K562 (cell line): ENCODE measurements around the gene DYRK2. TPM values are rescaled to one million over a fixed set of nuclear protein-coding genes. Genes with fewer than 3 reads are reported as not detected.

Experiments used
- ATAC-seq: fragments of 200-7000 bp; cut with Tn5 transposase; 3 replicates; pipeline ENCODE4 v1.9.1; 2020; ENCODE audit warnings: moderate library complexity
- BruUV-seq: library from RNA; stranded (reverse); fragments of 400-500 nt; replicated peaks from 2 replicates; lab custom pipeline; 2021; lab: Mats Ljungman, UMichigan
- CTCF ChIA-PET: fragments of 300-600 bp; formaldehyde crosslinking; extraction: SDS; loops from one replicate; lab custom pipeline; 2021; ENCODE audit warnings: low intra/inter-chr PET ratio; lab: Yijun Ruan, JAX
- POLR2A ChIA-PET: fragments of 300-600, 350-650 bp; sonication (Branson Sonifier 250); formaldehyde crosslinking; extraction: SDS; loops from one replicate; lab custom pipeline; 2021; ENCODE audit warnings: antibody characterized with exemption, inconsistent platforms; lab: Yijun Ruan, JAX
- DNase-seq, 4 experiments: peaks; one replicate each; pipeline versions ENCODE4 v3.0.0 to v3.0.0-alpha.2; 2011 to 2018; ENCODE audit warnings: low spot score in 3 of 4, mixed read lengths in 3 of 4; ENCODE audit errors: extremely low read depth in 1 of 4
- FAIRE-seq: peaks from 2 replicates; lab custom pipeline; 2011; peaks lifted over from hg19 to GRCh38; lab: Jason Lieb, UNC
- H2AFZ ChIP-seq: 2 replicates; pipeline ENCODE4 v1.6.0; 2011; ENCODE audit warnings: low read depth, low read length, control low read depth, inconsistent platforms
- H3K27ac ChIP-seq: fragments of 200-600 bp; 3 replicates; pipeline ENCODE4 v1.8.0; 2011; ENCODE audit warnings: low read depth, mild to moderate bottlenecking, control low read depth, inconsistent platforms, low read length, moderate library complexity, mixed read lengths; ENCODE audit errors: extremely low read depth
- H3K27me3 ChIP-seq, 2 experiments: fragments of 300-600 bp in 1 of 2; 2 replicates in 1 of 2; 3 replicates in 1 of 2; pipeline versions ENCODE4 v1.6.0 to v1.8.0; 2011; ENCODE audit warnings: inconsistent platforms in 2 of 2, low read length in 2 of 2, mild to moderate bottlenecking in 1 of 2, mixed read lengths in 1 of 2, moderate library complexity in 1 of 2; ENCODE audit not compliant: control insufficient read depth in 2 of 2, insufficient read depth in 2 of 2
- H3K36me3 ChIP-seq: fragments of 300-600 bp; 3 replicates; pipeline ENCODE4 v1.8.0; 2011; ENCODE audit warnings: mild to moderate bottlenecking, low read length, inconsistent platforms; ENCODE audit not compliant: control insufficient read depth, insufficient read depth
- H3K4me1 ChIP-seq, 2 experiments: fragments of 200-600 bp in 1 of 2; replicated peaks in 1 of 2; 2 replicates in 1 of 2; 3 replicates in 1 of 2; pipeline versions ENCODE4 v1.5.1 to v1.8.0; 2011; ENCODE audit warnings: inconsistent platforms in 2 of 2, low read length in 2 of 2, mild to moderate bottlenecking in 1 of 2, mixed read lengths in 1 of 2, moderate library complexity in 1 of 2; ENCODE audit not compliant: control insufficient read depth in 2 of 2, insufficient read depth in 2 of 2
- H3K4me2 ChIP-seq: 2 replicates; pipeline ENCODE4 v1.6.1; 2011; ENCODE audit warnings: low read length, control low read depth, inconsistent platforms, mixed read lengths; ENCODE audit not compliant: insufficient read depth
- H3K4me3 ChIP-seq: fragments of 200-600 bp; sonication (generic), shearing (Covaris generic); 2 replicates; pipeline ENCODE4 v1.5.1; 2016; ENCODE audit warnings: control low read depth, inconsistent platforms
- H3K79me2 ChIP-seq: fragments of 200-600 bp; 3 replicates; pipeline ENCODE4 v1.8.0; 2011; ENCODE audit warnings: low read length, inconsistent platforms; ENCODE audit not compliant: control insufficient read depth, insufficient read depth
- H3K9ac ChIP-seq, 2 experiments: 2 replicates each; pipeline versions ENCODE4 v1.6.0 to v1.6.1; 2011; ENCODE audit warnings: low read depth in 2 of 2, low read length in 2 of 2, control low read depth in 1 of 2, inconsistent platforms in 1 of 2, mild to moderate bottlenecking in 1 of 2, mixed read lengths in 1 of 2; ENCODE audit not compliant: insufficient read depth in 1 of 2
- H3K9me1 ChIP-seq: one replicate; pipeline ENCODE4 v1.6.0; 2011; ENCODE audit warnings: inconsistent platforms, mild to moderate bottlenecking, low read length, moderate library complexity; ENCODE audit not compliant: control insufficient read depth, insufficient read depth
- H3K9me3 ChIP-seq: replicated peaks from 2 replicates; pipeline ENCODE4 v1.5.1; 2011; ENCODE audit warnings: low read depth, low read length, inconsistent platforms; ENCODE audit not compliant: control insufficient read depth, insufficient read depth
- H4K20me1 ChIP-seq: replicated peaks from 2 replicates; pipeline ENCODE4 v1.6.1; 2011; ENCODE audit warnings: low read length, inconsistent platforms, mixed read lengths; ENCODE audit not compliant: control insufficient read depth, insufficient read depth
- ATF1 ChIP-seq, 2 experiments: fragments of 450-650 bp in 1 of 2; IDR thresholded peaks; 2 replicates each; pipeline ENCODE4 v1.6.1; 2016; ENCODE audit warnings: missing compliant biosample characterization in 1 of 2, missing genetic modification characterization in 1 of 2
- ATF6 ChIP-seq: sonication (generic); formaldehyde crosslinking; IDR thresholded peaks from 2 replicates; pipeline ENCODE4 v1.4.0; 2020; ENCODE audit warnings: mild to moderate bottlenecking, missing genetic modification reagents
- CEBPB ChIP-seq: fragments of 450-650 bp; IDR thresholded peaks from 2 replicates; pipeline ENCODE4 v1.6.1; 2016; ENCODE audit warnings: missing genetic modification characterization, missing compliant biosample characterization
- CSDE1 ChIP-seq, 2 experiments: fragments of 450-650 bp; IDR thresholded peaks; 2 replicates each; pipeline ENCODE4 v1.6.1; 2016; ENCODE audit warnings: mild to moderate bottlenecking in 1 of 2
- ELF4 ChIP-seq: fragments of 450-650 bp; formaldehyde crosslinking; IDR thresholded peaks from 2 replicates; pipeline ENCODE4 v1.4.0; 2022; ENCODE audit warnings: missing genetic modification characterization
- FOXP1 ChIP-seq: sonication (generic); formaldehyde crosslinking; IDR thresholded peaks from 2 replicates; pipeline ENCODE4 v1.8.0; 2022; ENCODE audit warnings: mild to moderate bottlenecking, missing genetic modification reagents
- WGBS: fragments of 100-300 bp; shearing (Covaris generic); methylation state at CpG from one replicate; pipeline ENCODE4 v1.1.6; 2016; ENCODE audit warnings: low coverage, mixed read lengths; ENCODE audit not compliant: insufficient coverage; ENCODE audit errors: missing lambda C conversion rate; 5-methylcytosine and 5-hydroxymethylcytosine counted together
- in situ Hi-C: fragments of 300-500 bp; cut with MboI; formaldehyde crosslinking; loops from 4 replicates; pipeline ENCODE4 v1.15.0; 2018; ENCODE audit warnings: inconsistent platforms, mixed read lengths
- intact Hi-C: fragments of 100-400 bp; cut with micrococcal nuclease; formaldehyde crosslinking; loops from 2 replicates; pipeline ENCODE4 v1.14.2; 2022
- polyA plus RNA-seq, 8 experiments: library from polyadenylated mRNA; depleted of rRNA in 4 of 8; stranded (reverse) in 5 of 8; unstranded in 3 of 8; fragments of >200 nt; fragmentation: Nextera tagmentation in 2 of 8; fragmentation: Illumina TruSeq in 1 of 8; extraction: Ambion mirVana in 2 of 8; extraction: Trizol in 1 of 8; gene quantifications; 2 replicates each; pipeline versions ENCODE4 v1.2.1 to v1.2.3, GENCODE V29; 2011 to 2014; ENCODE audit warnings: inconsistent platforms in 1 of 8, missing spikeins in 1 of 8
- total RNA-seq, 7 experiments: library from RNA; depleted of rRNA in 6 of 7; stranded (reverse); fragments of >200 nt in 6 of 7; fragmentation: Illumina TruSeq in 2 of 7; extraction: Trizol in 2 of 7; gene quantifications; 2 replicates each; pipeline versions ENCODE4 v1.2.1 to v1.2.3, GENCODE V29; 2011 to 2021; ENCODE audit warnings: low replicate concordance in 1 of 7

DYRK2 gene
- total and polyA plus RNA-seq, 9 of the 15 experiments (the other 6 are each of a cell fraction or from before 2014, with no cell fraction given) = 1.7 to 15.4 (median 8.4) TPM

- TF ChIP-seq CEBPB (tag) (no peak), ELF4 (CRISPR knock-in tag) (no peak), CSDE1 (IDR thresholded peaks at IDR 0.05) (no peak), ATF1 (CRISPR knock-in tag; IDR thresholded peaks at IDR 0.05) (no peak), ATF1 (tag; IDR thresholded peaks at IDR 0.05) (no peak)
Observed at GRCh38 chr12:67704071-67704470, 55.5 kb downstream of the DYRK2 start (continued).

- no peak for FAIRE-seq
- H3K9me3 ChIP-seq = no peaks in the 10 kb centered on the region
- H3K27me3 ChIP-seq = peaks cover 0 to 4% of the 10 kb centered on the region in 2 experiments; a peak in 1 of 5 replicates
- TF ChIP-seq ATF6 (CRISPR knock-in tag) = no peak
- no peak for TF ChIP-seq FOXP1
- H3K4me2 ChIP-seq = no peak overlapping the region
- in situ Hi-C loops = no loop called here
- ATAC-seq = no peak
- no peaks in the 10 kb centered on the region for H4K20me1 ChIP-seq
- H2AFZ ChIP-seq = no peak overlapping the region
- BruUV-seq = no TSS peak
- no peak overlapping the region for H3K4me3 ChIP-seq
- DNase-seq = no peak
- H3K79me2 ChIP-seq = no peaks in the 10 kb centered on the region
- no peaks in the 10 kb centered on the region for H3K36me3 ChIP-seq
- no peak overlapping the region for H3K9ac ChIP-seq
- ChIA-PET POLR2A (interaction anchor here (0.6 kb wide), 1 partner anchor 10 kb away, joined by 3 read pairs; no protein-coding TSS in a partner anchor), CTCF (no interaction called here)
- H3K9me1 ChIP-seq = no peaks in the 10 kb centered on the region
- H3K4me1 ChIP-seq = no peaks in the 10 kb centered on the region; a peak in 1 of 5 replicates
- H3K27ac ChIP-seq = no peak overlapping the region
- intact Hi-C loops = no loop called here
- 3% methylated on average over 5 of the region's 6 CpGs for WGBS
Observed at GRCh38 chr12:67705394-67706370, 57.1 kb downstream of the DYRK2 start.
